H54 (cell line): ENCODE results near the gene AGL.
"Not testable (repeated sequence)": the region's sequence is repeated elsewhere in the genome, so short reads cannot be mapped to it uniquely, and the experiment has no call there.

ENCODE experiments used
- DNase-seq: peaks from one replicate; pipeline ENCODE4 v3.0.0; 2011; ENCODE audit warnings: low spot score, mixed read lengths; ENCODE audit not compliant: insufficient read length
- FAIRE-seq: peaks from 3 replicates; lab custom pipeline; 2011; peaks lifted over from hg19 to GRCh38; lab: Jason Lieb, UNC
- POLR2A ChIP-seq: IDR thresholded peaks from 2 replicates; pipeline ENCODE4 v1.6.1; 2011; ENCODE audit warnings: low read depth, mild to moderate bottlenecking, low read length

The AGL gene

GRCh38 chr1:99843760-99844159 is 6.4 kb upstream of the AGL start:
- DNase-seq (no peak), FAIRE-seq (no peak)
- TF ChIP-seq POLR2A: no peak

- DNase-seq, FAIRE-seq: not testable (repeated sequence)
These were observed 5.0 kb upstream of the AGL start for GRCh38 chr1:99845201-99845600.

GRCh38 chr1:99849413-99849743 is 783 bp upstream of the AGL start:
- FAIRE-seq (peak; percentile 33), DNase-seq (no peak)
- no peak for TF ChIP-seq POLR2A

- FAIRE-seq: peak; percentile 75
- no peak for DNase-seq
- no peak for TF ChIP-seq POLR2A
These were observed 514 bp downstream of the AGL start for GRCh38 chr1:99850459-99851291.

- no peak for DNase-seq
- no peak for FAIRE-seq
- TF ChIP-seq POLR2A: no peak
These were observed 1.8 kb downstream of the AGL start for GRCh38 chr1:99851850-99852454.

- TF ChIP-seq POLR2A: no peak
- no peak for FAIRE-seq
- DNase-seq: no peak
These were observed 2.5 kb downstream of the AGL start for GRCh38 chr1:99852648-99853047.

GRCh38 chr1:99855914-99856450 is 5.8 kb downstream of the AGL start:
- FAIRE-seq: no peak
- no peak for TF ChIP-seq POLR2A
- no peak for DNase-seq

- FAIRE-seq, DNase-seq: not testable (repeated sequence)
These were observed 6.9 kb downstream of the AGL start for GRCh38 chr1:99857041-99857440.

GRCh38 chr1:99858286-99858685 is 8.1 kb downstream of the AGL start:
- DNase-seq (no peak), FAIRE-seq (no peak)
- TF ChIP-seq POLR2A: no peak

GRCh38 chr1:99858881-99859280 is 8.7 kb downstream of the AGL start:
- no peak for TF ChIP-seq POLR2A
- DNase-seq (no peak), FAIRE-seq (no peak)

GRCh38 chr1:99860703-99861102 is 10.5 kb downstream of the AGL start:
- FAIRE-seq: peak; percentile 15
- TF ChIP-seq POLR2A: no peak
- no peak for DNase-seq

GRCh38 chr1:99867682-99868081 is 17.5 kb downstream of the AGL start:
- DNase-seq (no peak), FAIRE-seq (no peak)
- TF ChIP-seq POLR2A: no peak

- FAIRE-seq: no peak
- no peak for TF ChIP-seq POLR2A
These were observed 19.1 kb downstream of the AGL start for GRCh38 chr1:99869304-99869703.

GRCh38 chr1:99869723-99870122 is 19.6 kb downstream of the AGL start:
- DNase-seq (no peak), FAIRE-seq (no peak)
- no peak for TF ChIP-seq POLR2A

More at GRCh38 chr1:99869304-99869703, 19.1 kb downstream of the AGL start:
- no peak for DNase-seq

GRCh38 chr1:99872063-99872462 is 21.9 kb downstream of the AGL start:
- no peak for FAIRE-seq
- no peak for TF ChIP-seq POLR2A

GRCh38 chr1:99877568-99877967 is 27.4 kb downstream of the AGL start:
- no peak for FAIRE-seq
- DNase-seq: no peak
- TF ChIP-seq POLR2A: no peak

More at GRCh38 chr1:99872063-99872462, 21.9 kb downstream of the AGL start:
- DNase-seq: no peak
